ENCODE data around the gene CGNL1.

The CGNL1 gene

GRCh38 chr15:57477736-57478522 lies 101.6 kb downstream of the CGNL1 start:
- H3K4me3 Mint-ChIP-seq, result no peak overlapping the region
- H3K4me1 Mint-ChIP-seq, result no peaks in the 10 kb centered on the region
- H3K27me3 Mint-ChIP-seq, result peaks cover 30% of the 10 kb centered on the region
- no peak for DNase-seq
- no peak overlapping the region for H3K27ac Mint-ChIP-seq
- CTCF ChIA-PET, result interaction anchor here (0.6 to 1.1 kb wide), 2 partner anchors 9 to 50 kb away, joined by 3 to 4 read pairs; no protein-coding TSS in a partner anchor
- H3K9me3 Mint-ChIP-seq, result no peaks in the 10 kb centered on the region
- no peaks in the 10 kb centered on the region for H3K36me3 Mint-ChIP-seq

GRCh38 chr15:57479005-57479404 lies 102.7 kb downstream of the CGNL1 start:
- Mint-ChIP-seq H3K27me3 (peaks cover 30% of the 10 kb centered on the region), H3K4me3 (no peak overlapping the region), H3K36me3 (no peaks in the 10 kb centered on the region), H3K4me1 (no peaks in the 10 kb centered on the region), H3K27ac (no peak overlapping the region), H3K9me3 (no peaks in the 10 kb centered on the region)
- DNase-seq, result no peak
- CTCF ChIA-PET, result interaction anchor here (0.6 kb wide), 1 partner anchor 8 kb away, joined by 3 read pairs; no protein-coding TSS in a partner anchor

- no peaks in the 10 kb centered on the region for H3K4me1 Mint-ChIP-seq
- H3K27me3 Mint-ChIP-seq, result peaks cover 25% of the 10 kb centered on the region
- H3K9me3 Mint-ChIP-seq, result no peaks in the 10 kb centered on the region
- no peaks in the 10 kb centered on the region for H3K36me3 Mint-ChIP-seq
- CTCF ChIA-PET, result no interaction called here
- no peak overlapping the region for H3K27ac Mint-ChIP-seq
- no peak overlapping the region for H3K4me3 Mint-ChIP-seq
- DNase-seq, result no peak
Measured at GRCh38 chr15:57481038-57481705, 104.9 kb downstream of the CGNL1 start.

- CTCF ChIA-PET, result no interaction called here
- peaks cover 27% of the 10 kb centered on the region for H3K27me3 Mint-ChIP-seq
- H3K4me3 Mint-ChIP-seq, result no peak overlapping the region
- H3K9me3 Mint-ChIP-seq, result no peaks in the 10 kb centered on the region
- H3K27ac Mint-ChIP-seq, result no peak overlapping the region
- H3K36me3 Mint-ChIP-seq, result no peaks in the 10 kb centered on the region
- no peaks in the 10 kb centered on the region for H3K4me1 Mint-ChIP-seq
- no peak for DNase-seq
Measured at GRCh38 chr15:57485869-57486268, 109.6 kb downstream of the CGNL1 start.

GRCh38 chr15:57486833-57487232 lies 110.5 kb downstream of the CGNL1 start:
- H3K9me3 Mint-ChIP-seq, result no peaks in the 10 kb centered on the region
- H3K36me3 Mint-ChIP-seq, result no peaks in the 10 kb centered on the region
- CTCF ChIA-PET, result interaction anchor here (0.7 kb wide), 1 partner anchor 8 kb away, joined by 3 read pairs; no protein-coding TSS in a partner anchor
- no peaks in the 10 kb centered on the region for H3K4me1 Mint-ChIP-seq
- H3K4me3 Mint-ChIP-seq, result no peak overlapping the region
- DNase-seq, result no peak
- peaks cover 33% of the 10 kb centered on the region for H3K27me3 Mint-ChIP-seq
- no peak overlapping the region for H3K27ac Mint-ChIP-seq

- Mint-ChIP-seq H3K27me3 (peaks cover 25% of the 10 kb centered on the region), H3K27ac (no peak overlapping the region), H3K4me3 (no peak overlapping the region), H3K4me1 (no peaks in the 10 kb centered on the region), H3K36me3 (no peaks in the 10 kb centered on the region), H3K9me3 (no peaks in the 10 kb centered on the region)
- DNase-seq, result no peak
- CTCF ChIA-PET, result no interaction called here
Measured at GRCh38 chr15:57489122-57489521, 112.8 kb downstream of the CGNL1 start.

- no peak for DNase-seq
- CTCF ChIA-PET, result no interaction called here
- Mint-ChIP-seq H3K4me1 (no peaks in the 10 kb centered on the region), H3K27ac (no peak overlapping the region), H3K36me3 (no peaks in the 10 kb centered on the region), H3K9me3 (no peaks in the 10 kb centered on the region), H3K27me3 (peaks cover 15% of the 10 kb centered on the region), H3K4me3 (no peak overlapping the region)
Measured at GRCh38 chr15:57493351-57493750, 117.0 kb downstream of the CGNL1 start.

GRCh38 chr15:57494581-57494980 lies 118.3 kb downstream of the CGNL1 start:
- no peak overlapping the region for H3K4me3 Mint-ChIP-seq

GRCh38 chr15:57495041-57495440 lies 118.7 kb downstream of the CGNL1 start:
- no peak for DNase-seq
- H3K27ac Mint-ChIP-seq, result no peak overlapping the region
- no peak overlapping the region for H3K4me3 Mint-ChIP-seq
- no peaks in the 10 kb centered on the region for H3K9me3 Mint-ChIP-seq
- H3K36me3 Mint-ChIP-seq, result no peaks in the 10 kb centered on the region
- CTCF ChIA-PET, result no interaction called here
- H3K27me3 Mint-ChIP-seq, result peaks cover 8% of the 10 kb centered on the region
- H3K4me1 Mint-ChIP-seq, result no peaks in the 10 kb centered on the region

More at GRCh38 chr15:57494581-57494980, 118.3 kb downstream of the CGNL1 start:
- Mint-ChIP-seq H3K27me3 (peaks cover 11% of the 10 kb centered on the region), H3K27ac (no peak overlapping the region), H3K36me3 (no peaks in the 10 kb centered on the region), H3K4me1 (no peaks in the 10 kb centered on the region), H3K9me3 (no peaks in the 10 kb centered on the region)
- no peak for DNase-seq
- CTCF ChIA-PET, result no interaction called here

- no peaks in the 10 kb centered on the region for H3K36me3 Mint-ChIP-seq
- peaks cover 8% of the 10 kb centered on the region for H3K27me3 Mint-ChIP-seq
- H3K27ac Mint-ChIP-seq, result no peak overlapping the region
Measured at GRCh38 chr15:57495554-57496165, 119.4 kb downstream of the CGNL1 start.

GRCh38 chr15:57496594-57496945 lies 120.3 kb downstream of the CGNL1 start:
- no peaks in the 10 kb centered on the region for H3K36me3 Mint-ChIP-seq
- no peaks in the 10 kb centered on the region for H3K27me3 Mint-ChIP-seq
- no peak for DNase-seq
- H3K27ac Mint-ChIP-seq, result no peak overlapping the region
- CTCF ChIA-PET, result no interaction called here
- no peak overlapping the region for H3K4me3 Mint-ChIP-seq
- H3K4me1 Mint-ChIP-seq, result no peaks in the 10 kb centered on the region
- H3K9me3 Mint-ChIP-seq, result no peaks in the 10 kb centered on the region

More at GRCh38 chr15:57495554-57496165, 119.4 kb downstream of the CGNL1 start:
- H3K4me3 Mint-ChIP-seq, result no peak overlapping the region
- CTCF ChIA-PET, result no interaction called here
- no peaks in the 10 kb centered on the region for H3K9me3 Mint-ChIP-seq
- H3K4me1 Mint-ChIP-seq, result no peaks in the 10 kb centered on the region
- DNase-seq, result no peak

- H3K4me1 Mint-ChIP-seq, result no peaks in the 10 kb centered on the region
Measured at GRCh38 chr15:57496946-57497869, 120.9 kb downstream of the CGNL1 start.

GRCh38 chr15:57500256-57500655 lies 124.0 kb downstream of the CGNL1 start:
- CTCF ChIA-PET, result no interaction called here
- Mint-ChIP-seq H3K27me3 (no peaks in the 10 kb centered on the region), H3K9me3 (no peaks in the 10 kb centered on the region), H3K4me3 (no peak overlapping the region), H3K27ac (no peak overlapping the region), H3K36me3 (no peaks in the 10 kb centered on the region), H3K4me1 (no peaks in the 10 kb centered on the region)
- no peak for DNase-seq

More at GRCh38 chr15:57496946-57497869, 120.9 kb downstream of the CGNL1 start:
- Mint-ChIP-seq H3K9me3 (no peaks in the 10 kb centered on the region), H3K27me3 (no peaks in the 10 kb centered on the region), H3K4me3 (no peak overlapping the region), H3K27ac (no peak overlapping the region), H3K36me3 (no peaks in the 10 kb centered on the region)
- DNase-seq, result no peak
- CTCF ChIA-PET, result no interaction called here

All from activated naive CD4-positive, alpha-beta T cell treated with anti-CD3 and anti-CD28 coated beads, Interleukin-2, amount 10 ng/mL, durations not matched to agents 7 days and 5 days (primary cell).